Measurements from ENCODE around the gene CD80.
"Not testable (repeated sequence)": the region's sequence is repeated elsewhere in the genome, so short reads cannot be mapped to it uniquely, and the experiment has no call there.

CD80 gene

DNA sequence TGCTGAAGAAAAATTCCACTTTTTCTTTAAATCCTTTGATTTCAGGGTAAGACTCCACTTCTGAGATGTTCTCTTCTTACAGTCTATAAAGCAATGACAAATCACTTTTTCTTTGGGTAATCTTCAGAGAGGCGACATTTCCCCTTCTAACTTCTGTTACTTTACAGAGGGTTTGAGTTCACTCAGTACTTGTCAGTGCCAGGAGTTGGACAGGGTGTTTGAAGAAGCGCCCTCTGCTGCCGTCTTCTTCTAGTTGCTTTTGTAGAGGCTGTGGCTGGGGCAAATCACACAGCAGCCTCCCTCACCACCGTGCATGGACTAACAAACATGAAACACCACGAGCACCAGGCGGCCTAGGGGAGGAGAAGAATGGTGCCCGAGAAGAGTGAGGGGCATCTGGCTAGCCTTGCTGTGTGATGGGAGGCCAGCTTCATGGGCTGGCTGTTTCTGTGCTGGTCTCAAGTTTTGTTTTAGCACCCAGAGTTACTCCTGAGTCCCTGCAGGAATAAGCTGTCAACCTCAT lies at the start of gene CD80:
Gene CD80, minus strand, starts transcription at position 174 of the 523 bp plus-strand sequence. CDS start 1,886 bp downstream, outside the sequence.
- DNase-seq, result peak; percentile 21

GRCh38 chr3:119608405-119609000 lies 49.1 kb upstream of the CD80 start:
- DNase-seq, result no peak

GRCh38 chr3:119604878-119605277 lies 45.5 kb upstream of the CD80 start:
- DNase-seq, result no peak

- DNase-seq, result no peak
Observed at GRCh38 chr3:119602676-119603075, 43.3 kb upstream of the CD80 start.

GRCh38 chr3:119601154-119601553 lies 41.7 kb upstream of the CD80 start:
- DNase-seq, result no peak

DNA sequence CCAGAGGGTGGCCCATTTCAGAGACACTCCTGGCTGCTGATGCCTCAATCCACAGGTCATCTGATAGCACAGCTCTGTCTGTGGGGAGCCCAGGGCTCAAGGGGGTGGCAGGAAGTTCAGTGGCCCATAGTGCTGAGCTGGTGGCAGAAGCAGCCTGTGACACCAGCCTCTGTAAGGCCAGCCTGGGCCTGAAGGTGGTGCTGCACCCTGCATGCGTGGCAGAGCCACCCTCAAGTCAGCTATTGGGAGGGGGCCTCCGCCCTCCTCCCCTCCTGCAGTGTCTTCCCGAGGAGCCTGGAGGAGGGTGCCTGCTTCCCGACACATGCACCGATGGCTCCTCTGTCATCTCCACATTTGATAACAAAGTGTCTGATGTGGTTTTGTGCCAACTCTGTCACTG lies 41.3 kb upstream of the CD80 start:
- peak; percentile 38 for DNase-seq

DNA sequence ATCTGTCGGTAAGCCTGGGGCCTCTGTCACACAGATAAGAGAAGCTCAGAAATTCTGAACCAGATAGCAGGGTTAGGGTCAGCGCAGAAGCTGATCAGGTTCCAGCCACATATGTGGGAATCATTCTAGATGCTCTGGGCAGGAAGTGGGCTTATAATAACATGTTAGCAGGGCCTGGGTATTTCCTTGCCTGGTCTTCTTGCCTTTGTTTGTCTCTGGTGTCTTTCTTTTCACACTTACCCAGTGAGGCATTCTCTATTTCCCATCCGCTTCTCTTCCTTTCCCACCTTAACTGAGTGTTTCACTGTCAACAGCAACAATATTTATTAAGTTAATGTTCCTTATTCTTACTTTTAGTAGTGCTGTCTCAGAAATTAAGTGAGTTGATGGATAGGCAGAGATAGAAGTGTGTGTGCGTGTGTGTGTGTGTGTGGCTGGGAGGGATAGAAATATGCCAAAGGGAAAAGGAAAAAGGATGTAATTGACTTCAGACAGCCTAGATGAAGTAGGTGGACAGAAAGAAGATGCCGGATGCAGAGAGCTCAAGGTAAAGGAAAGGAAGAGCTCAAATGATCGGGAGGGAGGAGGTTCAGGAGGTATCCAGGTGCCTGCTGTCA lies 40.3 kb upstream of the CD80 start:
- no peak for DNase-seq

DNA sequence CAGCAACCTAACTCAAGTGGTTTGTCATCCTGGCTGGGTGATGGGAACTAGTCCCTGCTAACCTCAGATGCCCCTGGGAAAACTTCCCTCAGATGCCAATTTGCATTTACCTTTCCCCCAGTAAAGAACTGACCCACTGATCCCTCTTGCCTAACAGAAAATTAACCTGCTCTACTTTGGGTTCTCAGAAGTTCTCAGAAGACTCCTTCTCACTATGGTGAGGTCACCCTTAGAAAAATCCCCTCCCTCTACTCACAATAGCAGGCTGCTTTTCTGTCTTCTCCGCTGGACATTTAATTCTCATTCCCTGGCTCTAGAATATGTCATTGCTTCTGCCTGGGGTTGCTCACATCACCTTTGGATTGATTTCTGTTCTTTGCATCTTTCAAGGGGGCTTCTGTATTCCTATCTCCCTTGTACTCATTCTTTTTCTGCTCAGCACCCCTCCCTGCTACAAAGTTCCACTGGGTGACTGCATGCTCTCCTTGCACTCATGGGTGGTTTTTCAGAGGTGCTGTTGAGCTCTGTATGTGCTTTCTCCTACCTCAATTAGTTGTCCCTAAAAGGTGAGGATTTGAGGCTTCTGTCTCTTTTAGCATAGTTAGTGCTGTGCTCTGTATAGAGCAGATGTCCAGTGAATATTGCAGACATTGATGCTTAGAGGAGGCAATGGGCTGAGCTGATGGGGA lies 39.1 kb upstream of the CD80 start:
- DNase-seq, result no peak

- no peak for DNase-seq
Observed at GRCh38 chr3:119597548-119598288, 38.3 kb upstream of the CD80 start, which contains the start of gene PLA1A. Gene PLA1A, plus strand, starts transcription at chr3:119597885. Its CDS starts 29 bp downstream, at chr3:119597914.

DNA sequence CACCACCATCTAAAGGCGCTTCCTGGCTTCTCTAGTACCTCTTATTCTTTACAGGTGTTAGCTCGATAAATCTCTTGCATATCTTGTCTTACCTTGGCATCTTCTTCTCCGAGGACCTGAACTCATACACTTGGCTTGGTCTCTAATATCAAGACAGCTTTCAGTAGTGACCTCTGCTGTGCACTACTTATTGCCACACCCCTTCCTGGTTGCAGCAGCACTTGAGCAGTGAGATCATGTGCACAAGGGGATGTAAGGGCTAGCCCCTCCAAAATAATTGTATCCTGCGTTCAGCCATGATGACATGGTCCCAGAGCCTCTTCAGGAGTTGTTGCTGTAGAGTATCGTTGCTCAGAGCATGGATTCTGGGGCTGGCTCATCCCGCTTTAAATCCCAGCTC lies 37.0 kb upstream of the CD80 start:
- DNase-seq, result no peak

DNA sequence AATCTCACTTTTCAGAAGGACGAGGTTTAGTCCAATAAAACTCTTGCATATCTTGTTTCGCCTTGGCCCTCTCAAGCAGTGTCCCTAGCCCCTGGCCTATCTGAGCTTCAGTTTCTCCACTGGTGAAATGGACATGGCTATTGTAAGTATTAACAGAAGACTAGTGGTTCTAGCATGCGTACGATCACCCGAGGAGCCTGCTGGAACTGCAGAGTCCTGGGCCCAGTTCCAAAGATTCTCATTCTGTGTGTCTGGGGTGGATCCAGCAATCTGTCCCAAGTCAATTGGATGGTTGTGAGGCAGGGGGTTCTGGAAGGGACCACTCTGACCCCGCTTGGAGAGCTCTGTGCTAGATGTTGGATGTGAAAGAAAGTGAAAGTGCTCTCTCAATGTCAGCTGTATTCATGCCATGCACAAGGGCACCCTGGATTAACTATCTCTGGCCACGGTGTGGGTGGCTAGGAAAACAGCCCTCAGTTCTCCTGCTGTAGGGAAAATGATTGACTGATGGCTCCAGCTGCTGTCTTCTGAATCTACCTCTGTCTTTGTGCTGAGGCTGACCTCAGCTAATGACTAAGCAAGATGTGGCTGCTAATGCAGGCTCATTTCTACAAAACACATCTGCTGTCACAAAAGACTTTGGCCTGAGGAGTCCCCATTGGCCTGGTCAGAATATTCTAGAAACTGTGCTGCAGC lies 36.4 kb upstream of the CD80 start:
- DNase-seq, result no peak

- not testable (repeated sequence) for DNase-seq
Observed at GRCh38 chr3:119594929-119595328, 35.5 kb upstream of the CD80 start.

- DNase-seq, result no peak
Observed at GRCh38 chr3:119594066-119594465, 34.7 kb upstream of the CD80 start.

DNA sequence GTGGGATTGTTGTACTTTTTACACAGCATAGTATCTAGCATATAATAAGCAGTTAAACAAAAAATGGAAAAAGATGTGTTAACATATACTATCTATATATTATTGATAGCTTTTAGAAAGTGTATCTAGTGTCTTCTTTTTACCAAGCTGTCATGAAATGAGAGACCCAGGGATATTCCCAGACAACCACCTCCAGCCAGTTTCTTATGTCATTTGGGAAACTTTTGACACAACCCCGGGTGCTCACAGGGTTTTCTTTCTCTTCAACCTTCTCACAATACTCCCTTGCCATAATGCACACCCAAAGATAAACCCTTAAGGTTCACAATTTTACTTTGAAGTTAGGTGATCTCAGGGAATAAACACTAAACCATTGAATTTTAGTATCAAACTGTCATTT lies 33.4 kb upstream of the CD80 start:
- no peak for DNase-seq

DNA sequence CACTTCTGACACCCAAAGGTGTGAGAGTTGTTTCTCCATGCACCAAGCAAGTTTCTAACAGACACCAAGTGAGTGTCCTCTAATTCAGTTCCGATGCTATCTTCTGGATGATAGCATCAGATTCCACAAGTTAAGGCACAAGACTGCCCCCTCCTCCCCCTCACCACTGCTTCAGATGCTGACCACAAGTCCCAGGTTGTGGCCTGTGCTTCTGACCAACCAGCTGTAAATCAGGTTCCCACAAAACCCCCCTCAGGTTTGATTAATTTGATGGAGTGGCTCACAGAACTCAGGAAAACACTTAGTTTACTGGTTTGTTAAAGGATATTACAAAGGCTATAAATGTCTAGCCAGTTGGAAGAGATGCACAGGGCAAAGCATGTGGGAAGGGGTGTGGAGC lies 31.3 kb upstream of the CD80 start:
- no peak for DNase-seq

- DNase-seq, result no peak
Observed at GRCh38 chr3:119589102-119589773, 29.8 kb upstream of the CD80 start.

- no peak for DNase-seq
Observed at GRCh38 chr3:119588112-119588511, 28.7 kb upstream of the CD80 start.

DNA sequence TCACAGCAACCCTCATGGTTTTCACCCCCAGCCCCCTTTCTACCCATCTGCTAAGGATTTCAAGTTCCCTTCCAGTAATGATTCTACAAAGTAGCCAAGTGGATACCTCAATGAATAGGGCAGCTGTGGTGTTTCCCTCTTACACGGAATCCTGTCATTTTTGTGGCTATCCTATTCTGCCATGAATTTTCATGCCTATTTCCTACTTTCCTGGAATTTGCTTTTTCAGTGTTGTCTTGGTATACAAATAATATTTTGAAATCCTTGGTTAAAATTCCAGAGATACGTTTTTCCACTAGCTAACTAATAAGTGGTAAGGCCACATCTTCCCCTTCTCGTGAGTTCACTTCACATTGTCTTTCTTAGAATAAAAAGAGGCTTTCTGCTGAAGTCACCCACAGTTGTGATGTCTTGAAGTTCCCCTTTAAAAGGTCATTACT lies 27.3 kb upstream of the CD80 start:
- no peak for DNase-seq

DNA sequence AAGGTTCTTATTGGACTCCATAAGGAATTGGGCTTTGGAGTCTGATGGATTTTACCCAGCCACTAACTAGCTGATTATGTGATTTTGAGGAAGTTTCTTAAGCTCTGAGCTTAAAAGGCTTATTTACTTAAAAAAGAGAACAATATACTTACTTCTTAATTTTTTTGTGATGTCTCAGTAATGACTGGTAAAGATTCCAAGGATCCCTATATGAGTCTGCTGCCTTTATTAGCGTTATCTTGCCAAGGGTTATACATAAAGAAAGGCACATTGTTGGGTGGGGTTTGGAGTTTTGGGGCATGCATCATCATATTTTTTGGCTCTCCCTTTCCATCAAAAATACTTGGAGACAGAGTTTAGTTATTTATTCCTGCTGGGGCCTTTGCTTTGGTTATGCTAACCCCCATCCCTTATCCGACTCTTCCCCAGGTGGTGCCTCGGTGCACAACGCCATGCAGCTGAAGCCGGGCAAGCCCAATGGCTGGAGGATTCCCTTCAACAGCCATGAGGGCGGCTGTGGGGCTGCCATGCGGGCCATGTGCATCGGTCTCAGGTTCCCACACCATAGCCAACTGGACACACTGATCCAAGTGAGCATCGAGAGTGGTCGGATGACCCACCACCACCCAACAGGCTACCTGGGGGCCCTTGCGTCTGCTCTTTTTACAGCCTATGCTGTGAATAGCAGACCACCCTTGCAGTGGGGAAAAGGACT lies 26.6 kb upstream of the CD80 start:
- DNase-seq, result no peak

GRCh38 chr3:119585208-119585607 lies 25.8 kb upstream of the CD80 start:
- no peak for DNase-seq

- no peak for DNase-seq
Observed at GRCh38 chr3:119582178-119582577, 22.8 kb upstream of the CD80 start.

All from NCI-H146 (cell line).